Prostate gland (tissue), 2 donors: ENCODE measurements around the gene PMFBP1. TPM values are rescaled to one million over a fixed set of nuclear protein-coding genes. Genes with fewer than 3 reads are reported as not detected.

Source experiments
- DNase-seq: peaks from one replicate; pipeline ENCODE4 v3.0.0-alpha.2; 2019; ENCODE audit warnings: low spot score
- H3K27ac ChIP-seq, 2 donors: fragments of 200-600 bp; sonication (generic); 2 replicates each; pipeline ENCODE4 v1.5.1; 2017 to 2019
- H3K27me3 ChIP-seq: fragments of 200-600 bp; sonication (generic); replicated peaks from 2 replicates; pipeline ENCODE4 v1.5.1; 2019; ENCODE audit not compliant: insufficient read depth
- H3K36me3 ChIP-seq, 2 donors: fragments of 200-600 bp; sonication (generic); 1 replicate in 1 of 2; 2 replicates in 1 of 2; pipeline versions ENCODE4 v1.5.1 to v1.8.1; 2017 to 2019
- H3K4me1 ChIP-seq: fragments of 200-600 bp; sonication (generic); replicated peaks from 2 replicates; pipeline ENCODE4 v1.5.1; 2019
- H3K4me3 ChIP-seq, 2 donors: fragments of 200-600 bp; sonication (generic); 2 replicates each; pipeline ENCODE4 v1.5.1; 2017 to 2019
- H3K9me3 ChIP-seq: fragments of 200-600 bp; sonication (generic); 2 replicates; pipeline ENCODE4 v1.5.1; 2017
- CTCF ChIP-seq, 4 experiments: fragments of 200-600 bp in 2 of 4; fragments of 450-650 bp in 2 of 4; sonication (generic) in 2 of 4; IDR thresholded peaks; 1 replicate in 3 of 4; 2 replicates in 1 of 4; pipeline ENCODE4 v1.5.1; 2016 to 2019; ENCODE audit warnings: antibody characterized with exemption in 4 of 4, mild to moderate bottlenecking in 2 of 4, moderate library complexity in 2 of 4
- POLR2A ChIP-seq: fragments of 450-650 bp; IDR thresholded peaks from one replicate; pipeline ENCODE4 v1.6.1; 2016; ENCODE audit warnings: antibody characterized with exemption, mild to moderate bottlenecking
- POLR2AphosphoS5 ChIP-seq: sonication (generic); formaldehyde crosslinking; IDR thresholded peaks from one replicate; pipeline ENCODE4 v1.6.1; 2017; ENCODE audit warnings: antibody characterized with exemption
- WGBS: methylation state at CpG from one replicate; pipeline ENCODE4 v1.1.5; 2018; 5-methylcytosine and 5-hydroxymethylcytosine counted together
- intact Hi-C: fragments of 100-400 bp; cut with DNase I; formaldehyde crosslinking; loops from one replicate; pipeline ENCODE4 v1.14.2; 2022
- total RNA-seq, 2 donors: library from RNA; depleted of rRNA; stranded (reverse); fragments of >200 nt; gene quantifications; one replicate each; pipeline ENCODE4 v1.1.0, GENCODE V29; 2016

The PMFBP1 gene
- total RNA-seq, 2 donors from 2014 or later, result 1.7 to 5.2 TPM

GRCh38 chr16:72137380-72138063 lies 34.4 kb downstream of the PMFBP1 start:
- Histone ChIP-seq H3K4me3 (no peak overlapping the region), H3K9me3 (no peaks in the 10 kb centered on the region), H3K36me3 (no peaks in the 10 kb centered on the region), H3K4me1 (no peaks in the 10 kb centered on the region), H3K27me3 (no peaks in the 10 kb centered on the region), H3K27ac (no peak overlapping the region)
- intact Hi-C loops, result no loop called here
- TF ChIP-seq POLR2A (no peak), CTCF (IDR thresholded peaks at IDR 0.05) (no peak), POLR2AphosphoS5 (no peak)
- DNase-seq, result no peak
- 83% methylated on average over 15 of the region's 15 CpGs for WGBS

DNA sequence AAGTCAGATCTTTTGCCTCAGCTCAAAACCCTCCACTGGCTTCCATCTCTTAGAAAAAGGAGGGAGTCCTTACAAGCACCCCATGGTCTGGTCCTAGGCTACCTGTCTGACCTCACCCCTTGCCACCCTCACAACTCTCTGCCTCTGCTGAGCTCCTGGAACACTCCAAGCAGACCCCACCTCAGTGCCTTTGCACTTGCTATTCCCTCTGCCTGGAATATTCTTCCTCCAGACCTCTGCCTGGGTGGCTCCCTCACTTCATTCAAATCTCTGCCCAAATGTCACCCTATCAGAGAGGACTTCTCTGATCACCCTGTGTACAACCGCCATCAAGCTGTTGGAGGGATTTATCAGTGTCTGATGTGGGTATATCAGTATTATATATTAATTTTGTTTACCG lies 37.4 kb downstream of the PMFBP1 start:
- Histone ChIP-seq H3K36me3 (no peaks in the 10 kb centered on the region), H3K4me3 (no peak overlapping the region), H3K27ac (no peak overlapping the region), H3K27me3 (no peaks in the 10 kb centered on the region), H3K9me3 (no peaks in the 10 kb centered on the region), H3K4me1 (no peaks in the 10 kb centered on the region)
- TF ChIP-seq POLR2AphosphoS5, result no peak
- no peak for TF ChIP-seq CTCF (IDR thresholded peaks at IDR 0.05)
- TF ChIP-seq POLR2A, result no peak
- WGBS, result 91% methylated on average over 2 of the region's 2 CpGs
- DNase-seq, result no peak
- intact Hi-C loops, result no loop called here

- 89% methylated on average over 3 of the region's 3 CpGs for WGBS
- Histone ChIP-seq H3K4me3 (no peak overlapping the region), H3K27ac (no peak overlapping the region), H3K36me3 (no peaks in the 10 kb centered on the region), H3K9me3 (no peaks in the 10 kb centered on the region), H3K27me3 (no peaks in the 10 kb centered on the region), H3K4me1 (no peaks in the 10 kb centered on the region)
- TF ChIP-seq POLR2AphosphoS5, result no peak
- no peak for TF ChIP-seq POLR2A
- TF ChIP-seq CTCF (IDR thresholded peaks at IDR 0.05), result no peak
- intact Hi-C loops, result no loop called here
- no peak for DNase-seq
These were observed 39.2 kb downstream of the PMFBP1 start for GRCh38 chr16:72132726-72133125.

- H3K4me3 ChIP-seq, result no peak overlapping the region
- no peaks in the 10 kb centered on the region for H3K4me1 ChIP-seq
- no peaks in the 10 kb centered on the region for H3K9me3 ChIP-seq
- intact Hi-C loops, result no loop called here
- no peaks in the 10 kb centered on the region for H3K36me3 ChIP-seq
- TF ChIP-seq POLR2AphosphoS5 (no peak), CTCF (IDR thresholded peaks at IDR 0.05) (no peak), POLR2A (no peak)
- H3K27ac ChIP-seq, result no peak overlapping the region
- no peak for DNase-seq
- WGBS, result 79% methylated on average over 6 of the region's 6 CpGs
- no peaks in the 10 kb centered on the region for H3K27me3 ChIP-seq
These were observed 40.9 kb downstream of the PMFBP1 start for GRCh38 chr16:72131036-72131435.

DNA sequence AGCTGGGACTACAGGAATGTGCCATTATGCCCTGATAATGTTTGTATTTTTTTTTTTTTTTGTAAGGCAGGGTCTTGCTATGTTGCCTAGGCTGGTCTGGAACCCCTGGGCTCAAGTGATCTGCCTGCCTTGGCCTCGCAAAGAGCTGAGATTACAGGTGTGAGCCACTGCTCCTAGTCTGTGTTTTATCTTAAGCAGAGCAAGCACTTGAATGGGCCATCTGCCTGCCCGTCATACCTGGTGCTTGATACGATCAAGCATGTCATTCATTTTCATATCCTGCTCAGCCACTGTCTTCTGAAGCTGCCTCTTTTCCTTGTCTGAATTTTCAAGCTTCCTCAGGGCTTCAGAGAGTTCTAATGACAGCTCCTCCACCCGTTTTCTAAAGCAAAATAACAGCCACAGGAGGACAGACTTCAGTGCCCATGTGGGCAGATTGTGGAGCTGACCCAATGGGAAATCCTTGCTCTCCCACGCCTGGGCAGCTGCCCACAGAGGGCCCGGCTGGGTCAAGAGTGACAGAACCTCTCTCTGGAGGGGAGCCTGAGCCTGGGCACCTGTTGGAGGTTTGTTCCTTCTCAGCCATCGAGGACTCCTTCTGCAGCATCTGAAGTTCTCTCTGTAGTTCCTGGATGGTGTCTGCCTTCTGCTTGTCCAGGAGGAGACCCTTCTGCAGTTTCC lies 41.8 kb downstream of the PMFBP1 start:
- H3K4me1 ChIP-seq, result no peaks in the 10 kb centered on the region
- no peaks in the 10 kb centered on the region for H3K27me3 ChIP-seq
- no peaks in the 10 kb centered on the region for H3K9me3 ChIP-seq
- 82% methylated on average over 7 of the region's 7 CpGs for WGBS
- intact Hi-C loops, result loop anchor here (10.0 kb wide), 1 partner anchor 335 kb away; no protein-coding TSS in a partner anchor
- no peak overlapping the region for H3K27ac ChIP-seq
- H3K4me3 ChIP-seq, result no peak overlapping the region
- H3K36me3 ChIP-seq, result no peaks in the 10 kb centered on the region
- DNase-seq, result no peak
- TF ChIP-seq POLR2A, result no peak
- TF ChIP-seq POLR2AphosphoS5, result no peak
- no peak for TF ChIP-seq CTCF (IDR thresholded peaks at IDR 0.05)
